Thyroid gland (tissue), 4 donors: ENCODE data around the gene CTDP1. TPM values are rescaled to one million over a fixed set of nuclear protein-coding genes. Genes with fewer than 3 reads are reported as not detected.

Experiments used
- DNase-seq, 2 donors: peaks; one replicate each; pipeline ENCODE4 v3.0.0-alpha.2; 2019
- H3K27ac ChIP-seq, 3 donors: fragments of 200-600 bp; sonication (generic); 1 replicate in 2 of 3; 2 replicates in 1 of 3; pipeline ENCODE4 v1.5.1; 2016 to 2019; ENCODE audit warnings: mild to moderate bottlenecking in 1 of 3, moderate library complexity in 1 of 3
- H3K27me3 ChIP-seq: fragments of 200-600 bp; sonication (generic); one replicate; pipeline ENCODE4 v1.5.1; 2019
- H3K36me3 ChIP-seq, 2 donors: fragments of 200-600 bp; sonication (generic); one replicate each; pipeline ENCODE4 v1.5.1; 2016 to 2019
- H3K4me1 ChIP-seq, 2 donors: fragments of 200-600 bp; sonication (generic); one replicate each; pipeline ENCODE4 v1.5.1; 2017 to 2019
- H3K4me3 ChIP-seq, 3 donors: fragments of 200-600 bp; sonication (generic); replicated peaks in 1 of 3; 1 replicate in 2 of 3; 2 replicates in 1 of 3; pipeline ENCODE4 v1.5.1; 2016; ENCODE audit warnings: mild to moderate bottlenecking in 1 of 3
- H3K9me3 ChIP-seq: fragments of 200-600 bp; sonication (generic); one replicate; pipeline ENCODE4 v1.5.1; 2017
- POLR2A ChIP-seq, 2 donors: fragments of 450-650 bp; IDR thresholded peaks; one replicate each; pipeline ENCODE4 v1.6.1; 2017; ENCODE audit warnings: antibody characterized with exemption in 2 of 2, mild to moderate bottlenecking in 2 of 2, moderate library complexity in 1 of 2
- WGBS, 2 donors: methylation state at CpG; one replicate each; pipeline ENCODE4 v1.1.5; 2017; 5-methylcytosine and 5-hydroxymethylcytosine counted together
- intact Hi-C: fragments of 100-400 bp; cut with DNase I; formaldehyde crosslinking; loops from one replicate; pipeline ENCODE4 v1.15.1; 2023
- total RNA-seq, 4 donors: library from RNA; depleted of rRNA; stranded (reverse); fragments of >200 nt; gene quantifications; one replicate each; pipeline ENCODE4 v1.2.3, GENCODE V29; 2016
- TF ChIP-seq, protein P1 (sequence below), 6 experiments: fragments of 200-600 bp in 3 of 6; fragments of 450-650 bp in 3 of 6; sonication (generic) in 3 of 6; IDR thresholded peaks; one replicate each; pipeline ENCODE4 v1.5.1; 2016 to 2019; ENCODE audit warnings: antibody characterized with exemption in 6 of 6, mild to moderate bottlenecking in 2 of 6, inconsistent platforms in 1 of 6, moderate library complexity in 1 of 6

CTDP1 gene
- total RNA-seq, 4 donors from 2014 or later, result 18.5 to 23.6 (median 20.9) TPM

DNA sequence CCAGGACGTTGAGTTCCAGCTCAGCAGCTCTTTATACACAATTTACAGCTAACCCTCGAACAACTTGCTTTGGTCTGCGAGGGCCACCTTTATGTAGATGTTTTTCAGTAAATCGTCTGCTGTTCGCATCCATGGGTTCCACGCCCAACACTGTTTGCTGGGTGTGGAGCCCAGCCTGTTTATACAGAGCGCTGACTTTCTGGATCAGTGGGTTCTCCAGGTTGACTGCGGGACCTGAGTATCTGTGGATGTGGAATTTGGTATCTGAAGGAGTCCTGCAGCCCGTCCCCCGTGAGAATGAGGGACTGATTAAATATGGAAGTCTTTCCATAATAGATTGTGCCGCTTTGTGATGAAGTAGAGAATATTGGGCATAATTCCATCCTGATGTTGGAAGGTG is 2.9 kb downstream of the CTDP1 start:
- no peak overlapping the region for H3K4me3 ChIP-seq
- DNase-seq, result no peak

GRCh38 chr18:79682894-79683625 is 3.5 kb downstream of the CTDP1 start:
- intact Hi-C loops, result loop anchor here (10.0 kb wide), 1 partner anchor 292 kb away; no protein-coding TSS in a partner anchor
- TF ChIP-seq, protein P1, sequence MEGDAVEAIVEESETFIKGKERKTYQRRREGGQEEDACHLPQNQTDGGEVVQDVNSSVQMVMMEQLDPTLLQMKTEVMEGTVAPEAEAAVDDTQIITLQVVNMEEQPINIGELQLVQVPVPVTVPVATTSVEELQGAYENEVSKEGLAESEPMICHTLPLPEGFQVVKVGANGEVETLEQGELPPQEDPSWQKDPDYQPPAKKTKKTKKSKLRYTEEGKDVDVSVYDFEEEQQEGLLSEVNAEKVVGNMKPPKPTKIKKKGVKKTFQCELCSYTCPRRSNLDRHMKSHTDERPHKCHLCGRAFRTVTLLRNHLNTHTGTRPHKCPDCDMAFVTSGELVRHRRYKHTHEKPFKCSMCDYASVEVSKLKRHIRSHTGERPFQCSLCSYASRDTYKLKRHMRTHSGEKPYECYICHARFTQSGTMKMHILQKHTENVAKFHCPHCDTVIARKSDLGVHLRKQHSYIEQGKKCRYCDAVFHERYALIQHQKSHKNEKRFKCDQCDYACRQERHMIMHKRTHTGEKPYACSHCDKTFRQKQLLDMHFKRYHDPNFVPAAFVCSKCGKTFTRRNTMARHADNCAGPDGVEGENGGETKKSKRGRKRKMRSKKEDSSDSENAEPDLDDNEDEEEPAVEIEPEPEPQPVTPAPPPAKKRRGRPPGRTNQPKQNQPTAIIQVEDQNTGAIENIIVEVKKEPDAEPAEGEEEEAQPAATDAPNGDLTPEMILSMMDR (IDR thresholded peaks at IDR 0.05), result no peak
- TF ChIP-seq POLR2A (IDR thresholded peaks at IDR 0.05), result no peak
- no peaks in the 10 kb centered on the region for H3K36me3 ChIP-seq
- no peaks in the 10 kb centered on the region for H3K27me3 ChIP-seq
- no peak for DNase-seq
- H3K9me3 ChIP-seq, result no peaks in the 10 kb centered on the region
- H3K4me1 ChIP-seq, result peaks cover 17 to 18% of the 10 kb centered on the region in 2 donors
- 81 to 83% methylated on average over 15 of the region's 15 CpGs for WGBS, 2 donors
- H3K27ac ChIP-seq, result no peak overlapping the region
- no peak overlapping the region for H3K4me3 ChIP-seq

More for the DNA sequence above, 2.9 kb downstream of the CTDP1 start:
- intact Hi-C loops, result loop anchor here (10.0 kb wide), 1 partner anchor 292 kb away; no protein-coding TSS in a partner anchor
- Histone ChIP-seq H3K36me3 (no peaks in the 10 kb centered on the region), H3K9me3 (no peaks in the 10 kb centered on the region), H3K27ac (no peak overlapping the region), H3K4me1 (peaks cover 23 to 24% of the 10 kb centered on the region in 2 donors), H3K27me3 (no peaks in the 10 kb centered on the region)
- WGBS, 2 donors, result 92% methylated on average over 11 of the region's 11 CpGs
- TF ChIP-seq, protein P1 (IDR thresholded peaks at IDR 0.05), result no peak
- TF ChIP-seq POLR2A (IDR thresholded peaks at IDR 0.05), result no peak

DNA sequence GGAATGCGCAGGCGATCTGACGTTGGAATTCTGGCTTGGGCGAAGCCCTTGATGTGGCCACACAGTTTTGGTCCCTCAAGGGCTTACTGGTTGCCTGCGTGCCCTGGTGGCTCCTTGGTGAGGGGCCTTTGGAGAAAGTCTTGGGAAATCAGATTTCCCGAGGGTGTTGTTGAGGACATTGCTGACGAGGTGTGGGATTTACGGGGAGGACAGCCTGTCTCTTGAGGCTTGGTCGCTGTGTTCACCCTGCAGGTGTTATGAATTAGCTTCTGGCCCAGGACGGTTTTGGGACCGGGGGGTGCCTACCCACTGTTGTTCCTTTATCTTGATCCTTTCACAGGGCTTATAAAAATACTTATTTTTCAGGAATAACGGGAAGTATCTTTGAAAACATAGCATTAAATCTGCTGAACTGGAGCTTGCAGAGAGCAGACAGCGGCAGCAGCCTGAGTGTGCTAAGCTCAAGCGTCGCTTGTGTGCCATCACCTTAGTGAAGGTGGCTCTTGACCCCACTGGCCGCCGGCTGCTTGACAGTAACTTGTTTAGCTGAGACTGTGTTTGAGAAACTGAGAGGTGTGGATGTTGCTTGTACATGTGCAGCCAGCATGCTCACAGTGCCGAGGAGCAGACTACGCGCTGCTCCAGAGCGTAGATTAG is 4.2 kb downstream of the CTDP1 start:
- TF ChIP-seq, protein P1 (IDR thresholded peaks at IDR 0.05), result no peak
- TF ChIP-seq POLR2A (IDR thresholded peaks at IDR 0.05), result no peak
- Histone ChIP-seq H3K36me3 (no peaks in the 10 kb centered on the region), H3K4me3 (no peak overlapping the region), H3K4me1 (peaks cover 14% of the 10 kb centered on the region in 2 donors), H3K27me3 (no peaks in the 10 kb centered on the region), H3K9me3 (no peaks in the 10 kb centered on the region), H3K27ac (no peak overlapping the region)
- intact Hi-C loops, result loop anchor here (10.0 kb wide), 1 partner anchor 291 kb away; no protein-coding TSS in a partner anchor
- 85 to 86% methylated on average over 21 of the region's 21 CpGs for WGBS, 2 donors
- DNase-seq, result no peak

DNA sequence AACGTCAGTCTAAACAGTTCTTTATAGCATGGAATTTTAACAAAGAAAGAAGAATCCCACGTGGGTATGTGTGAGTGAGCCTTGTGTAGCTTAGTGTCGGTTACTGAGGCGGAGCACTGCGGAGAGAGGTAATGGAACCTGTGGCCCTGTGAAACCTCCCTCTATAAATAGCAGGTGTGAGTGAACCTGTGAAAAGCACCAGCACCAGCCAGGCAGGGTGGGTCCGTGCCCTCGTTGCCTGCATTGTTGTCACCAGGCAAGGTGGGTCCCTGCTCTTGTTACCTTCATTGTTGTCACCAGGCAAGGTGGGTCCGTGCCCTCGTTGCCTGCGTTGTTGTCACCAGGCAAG is 4.7 kb downstream of the CTDP1 start:
- WGBS, 2 donors, result 71 to 87% methylated on average over 10 of the region's 10 CpGs
- Histone ChIP-seq H3K27me3 (no peaks in the 10 kb centered on the region), H3K4me3 (no peak overlapping the region), H3K4me1 (peaks cover 14% of the 10 kb centered on the region in 2 donors), H3K27ac (no peak overlapping the region), H3K9me3 (no peaks in the 10 kb centered on the region), H3K36me3 (no peaks in the 10 kb centered on the region)
- TF ChIP-seq POLR2A (IDR thresholded peaks at IDR 0.05), result no peak
- TF ChIP-seq, protein P1 (IDR thresholded peaks at IDR 0.05), result no peak
- intact Hi-C loops, result loop anchor here (10.0 kb wide), 1 partner anchor 291 kb away; no protein-coding TSS in a partner anchor
- DNase-seq, result no peak

GRCh38 chr18:79684787-79685186 is 5.2 kb downstream of the CTDP1 start:
- intact Hi-C loops, result loop anchor here (10.0 kb wide), 1 partner anchor 290 kb away; no protein-coding TSS in a partner anchor
- no peak for DNase-seq
- WGBS, 2 donors, result 66 to 70% methylated on average over 13 of the region's 13 CpGs
- no peaks in the 10 kb centered on the region for H3K9me3 ChIP-seq
- H3K27me3 ChIP-seq, result no peaks in the 10 kb centered on the region
- H3K27ac ChIP-seq, result no peak overlapping the region
- H3K4me1 ChIP-seq, result peaks cover 14% of the 10 kb centered on the region in 2 donors
- TF ChIP-seq, protein P1 (IDR thresholded peaks at IDR 0.05), result no peak
- no peak for TF ChIP-seq POLR2A (IDR thresholded peaks at IDR 0.05)
- H3K36me3 ChIP-seq, result no peaks in the 10 kb centered on the region
- no peak overlapping the region for H3K4me3 ChIP-seq
